Liver (tissue), 9 donors: ENCODE results near the gene TTBK1. TPM values are rescaled to one million over a fixed set of nuclear protein-coding genes. Genes with fewer than 3 reads are reported as not detected.

ENCODE experiments used
- DNase-seq: peaks from one replicate; pipeline ENCODE4 v3.0.0-alpha.2; 2017; ENCODE audit warnings: low spot score
- H3K27ac ChIP-seq, 2 donors: one replicate each; pipeline ENCODE4 v1.7.0; 2013; ENCODE audit warnings: inconsistent platforms in 2 of 2, low read length in 2 of 2, control low read depth in 1 of 2, low read depth in 1 of 2, mild to moderate bottlenecking in 1 of 2
- H3K27me3 ChIP-seq, 4 donors: one replicate each; pipeline versions ENCODE4 v1.6.1 to v1.7.0; 2013; ENCODE audit warnings: low read length in 3 of 4, inconsistent platforms in 1 of 4, mild to moderate bottlenecking in 1 of 4, moderate library complexity in 1 of 4; ENCODE audit not compliant: control insufficient read depth in 4 of 4, insufficient read depth in 4 of 4
- H3K36me3 ChIP-seq, 4 donors: one replicate each; pipeline versions ENCODE4 v1.6.1 to v1.7.0; 2013; ENCODE audit warnings: low read length in 3 of 4, mild to moderate bottlenecking in 3 of 4, low read depth in 1 of 4, moderate library complexity in 1 of 4; ENCODE audit not compliant: control insufficient read depth in 4 of 4, insufficient read depth in 3 of 4
- H3K4me1 ChIP-seq, 4 donors: one replicate each; pipeline versions ENCODE4 v1.6.1 to v1.7.0; 2013; ENCODE audit warnings: low read length in 3 of 4, mild to moderate bottlenecking in 3 of 4, moderate library complexity in 1 of 4; ENCODE audit not compliant: control insufficient read depth in 4 of 4, insufficient read depth in 4 of 4
- H3K4me3 ChIP-seq, 3 donors: one replicate each; pipeline versions ENCODE4 v1.6.1 to v1.7.0; 2013; ENCODE audit warnings: low read length in 3 of 3, control low read depth in 1 of 3, low read depth in 1 of 3, mild to moderate bottlenecking in 1 of 3
- H3K9ac ChIP-seq, 2 donors: one replicate each; pipeline ENCODE4 v1.7.0; 2013; ENCODE audit warnings: low read length in 2 of 2, mild to moderate bottlenecking in 2 of 2, moderate library complexity in 2 of 2, control low read depth in 1 of 2, low read depth in 1 of 2
- H3K9me3 ChIP-seq, 4 donors: one replicate each; pipeline versions ENCODE4 v1.6.1 to v1.7.0; 2013; ENCODE audit warnings: low read length in 3 of 4; ENCODE audit not compliant: control insufficient read depth in 4 of 4
- ATF3 ChIP-seq: IDR thresholded peaks from 2 replicates; pipeline ENCODE4 v1.6.1; 2016; ENCODE audit warnings: antibody characterized with exemption
- EGR1 ChIP-seq, 2 donors: IDR thresholded peaks; 2 replicates each; pipeline ENCODE4 v1.6.1; 2016 to 2018; ENCODE audit warnings: antibody characterized with exemption in 2 of 2, low read depth in 2 of 2
- FOXA2 ChIP-seq: IDR thresholded peaks from 2 replicates; pipeline ENCODE4 v1.6.1; 2016; ENCODE audit warnings: antibody characterized with exemption
- GABPA ChIP-seq, 2 donors: IDR thresholded peaks in 1 of 2; conservative IDR thresholded peaks in 1 of 2; 2 replicates each; pipeline ENCODE4 v1.6.1; 2016; ENCODE audit warnings: antibody characterized with exemption in 2 of 2, mild to moderate bottlenecking in 1 of 2, moderate library complexity in 1 of 2
- HNF4A ChIP-seq, 2 donors: conservative IDR thresholded peaks; 2 replicates each; pipeline ENCODE4 v1.6.1; 2016; ENCODE audit warnings: antibody characterized with exemption in 2 of 2, mild to moderate bottlenecking in 2 of 2
- HNF4G ChIP-seq: IDR thresholded peaks from 2 replicates; pipeline ENCODE4 v1.6.1; 2016; ENCODE audit warnings: antibody characterized with exemption
- JUND ChIP-seq, 2 donors: IDR thresholded peaks; 2 replicates each; pipeline ENCODE4 v1.6.1; 2016; ENCODE audit warnings: antibody characterized with exemption in 2 of 2
- MAX ChIP-seq: IDR thresholded peaks from 2 replicates; pipeline ENCODE4 v1.6.1; 2016; ENCODE audit warnings: antibody characterized with exemption
- NR2F2 ChIP-seq: IDR thresholded peaks from 2 replicates; pipeline ENCODE4 v1.6.1; 2016; ENCODE audit warnings: antibody characterized with exemption
- RAD21 ChIP-seq, 2 donors: IDR thresholded peaks; 2 replicates each; pipeline ENCODE4 v1.6.1; 2016; ENCODE audit warnings: antibody characterized with exemption in 2 of 2, mild to moderate bottlenecking in 2 of 2
- REST ChIP-seq: IDR thresholded peaks from 2 replicates; pipeline ENCODE4 v1.6.1; 2016; ENCODE audit warnings: antibody characterized with exemption, mild to moderate bottlenecking
- RXRA ChIP-seq, 2 donors: IDR thresholded peaks; 2 replicates each; pipeline ENCODE4 v1.6.1; 2017 to 2018; ENCODE audit warnings: antibody characterized with exemption in 2 of 2, mild to moderate bottlenecking in 1 of 2
- SP1 ChIP-seq: IDR thresholded peaks from 2 replicates; pipeline ENCODE4 v1.6.1; 2018; ENCODE audit warnings: antibody characterized with exemption, mild to moderate bottlenecking
- TAF1 ChIP-seq: conservative IDR thresholded peaks from 2 replicates; pipeline ENCODE4 v1.6.1; 2016; ENCODE audit warnings: antibody characterized with exemption, mild to moderate bottlenecking
- YY1 ChIP-seq: IDR thresholded peaks from 2 replicates; pipeline ENCODE4 v1.6.1; 2016; ENCODE audit warnings: antibody characterized with exemption, mild to moderate bottlenecking
- ZBTB33 ChIP-seq: IDR thresholded peaks from 2 replicates; pipeline ENCODE4 v1.6.1; 2016; ENCODE audit warnings: antibody characterized with exemption
- WGBS: extraction: QIAGEN DNeasy Blood & Tissue Kit; methylation state at CpG from one replicate; pipeline ENCODE4 v1.1.7; 2013; 5-methylcytosine and 5-hydroxymethylcytosine counted together
- polyA plus RNA-seq, 2 donors: library from polyadenylated mRNA; stranded (reverse) in 1 of 2; unstranded in 1 of 2; fragments of 200-250 nt in 1 of 2; fragments of >200 nt in 1 of 2; fragmentation: Nextera tagmentation in 1 of 2; extraction: Ambion mirVana in 1 of 2; gene quantifications; one replicate each; pipeline versions ENCODE4 v1.2.1 to v1.2.3, GENCODE V29; 2013 to 2015
- total RNA-seq, 2 donors: library from RNA; depleted of rRNA; stranded (reverse); fragments of >200 nt; gene quantifications; one replicate each; pipeline ENCODE4 v1.2.3, GENCODE V29; 2014
- donor health status: healthy.
- donor health status: healthy.
- donor health status: healthy.
- donor health status: healthy.
- donor health status: healthy.

Gene TTBK1
- total and polyA plus RNA-seq, 4 donors, result 0.14 to 1.2 (median 0.44) TPM

GRCh38 chr6:43269273-43270007, 26.2 kb downstream of the TTBK1 start (continued):
- TF ChIP-seq RXRA (IDR thresholded peaks at IDR 0.05), result peak; percentile 54 to 63
- no peak for TF ChIP-seq NR2F2
- no peak for TF ChIP-seq HNF4G
- TF ChIP-seq FOXA2, result no peak
- TF ChIP-seq SP1, result peak; percentile 65
- TF ChIP-seq TAF1, result no peak
- no peak for TF ChIP-seq MAX
- no peak for TF ChIP-seq GABPA (IDR thresholded peaks at IDR 0.05 in 1 of 2, conservative IDR thresholded peaks at IDR 0.05 in 1 of 2)

GRCh38 chr6:43271103-43271815, 28.0 kb downstream of the TTBK1 start:
- H3K36me3 ChIP-seq, result no peaks in the 10 kb centered on the region
- H3K27me3 ChIP-seq, result no peaks in the 10 kb centered on the region
- no peak for DNase-seq
- H3K9me3 ChIP-seq, result no peaks in the 10 kb centered on the region
- peaks cover 27 to 79% (median 65%) of the 10 kb centered on the region in 4 donors for H3K4me1 ChIP-seq
- no peak overlapping the region for H3K9ac ChIP-seq
- H3K4me3 ChIP-seq, result peak overlapping the region in 2 of 3 donors; percentile 17 to 21
- 62% methylated on average over 8 of the region's 8 CpGs for WGBS
- H3K27ac ChIP-seq, result peak overlapping the region; percentile 61 to 70
- peak in 1 of 2 donors; percentile 36 for TF ChIP-seq RXRA (IDR thresholded peaks at IDR 0.05)
- TF ChIP-seq EGR1 (IDR thresholded peaks at IDR 0.05; ENCODE audit: low read depth in 2 of 2), result no peak
- peak; percentile 41 for TF ChIP-seq FOXA2
- peak in 1 of 2 donors; percentile 43 for TF ChIP-seq HNF4A (conservative IDR thresholded peaks at IDR 0.05)

- H3K27ac ChIP-seq, result peak overlapping the region in 1 of 2 donors; percentile 8
- H3K4me1 ChIP-seq, result peaks cover 34 to 81% (median 68%) of the 10 kb centered on the region in 4 donors
- no peaks in the 10 kb centered on the region for H3K36me3 ChIP-seq
- no peaks in the 10 kb centered on the region for H3K9me3 ChIP-seq
- no peak overlapping the region for H3K4me3 ChIP-seq
- TF ChIP-seq RAD21 (IDR thresholded peaks at IDR 0.05) (no peak), GABPA (IDR thresholded peaks at IDR 0.05 in 1 of 2, conservative IDR thresholded peaks at IDR 0.05 in 1 of 2) (no peak), JUND (IDR thresholded peaks at IDR 0.05) (no peak), ATF3 (no peak), ZBTB33 (no peak), YY1 (no peak), SP1 (no peak), MAX (no peak), REST (no peak), RXRA (IDR thresholded peaks at IDR 0.05) (no peak), FOXA2 (no peak)
- no peak for DNase-seq
- no peak overlapping the region for H3K9ac ChIP-seq
- H3K27me3 ChIP-seq, result no peaks in the 10 kb centered on the region
These were observed 28.7 kb downstream of the TTBK1 start for GRCh38 chr6:43271944-43272343.
